HFFc6 (cell line): Measurements from ENCODE around the gene TBC1D1. TPM values are rescaled to one million over a fixed set of nuclear protein-coding genes. Genes with fewer than 3 reads are reported as not detected.

Experiments used
- DNase-seq: peaks from one replicate; pipeline ENCODE4 v3.0.0-alpha.2; 2018
- H3K27ac Mint-ChIP-seq: 2 replicates; pipeline ENCODE4 v1.8.0; 2020; ENCODE audit warnings: mild to moderate bottlenecking, mixed read lengths
- H3K27me3 Mint-ChIP-seq: 2 replicates; pipeline ENCODE4 v1.8.0; 2021; ENCODE audit warnings: mild to moderate bottlenecking, moderate library complexity, mixed read lengths; ENCODE audit not compliant: insufficient read depth
- H3K36me3 Mint-ChIP-seq: 2 replicates; pipeline ENCODE4 v1.8.0; 2021; ENCODE audit warnings: low read depth, mixed read lengths
- H3K4me1 Mint-ChIP-seq: 2 replicates; pipeline ENCODE4 v1.8.0; 2020; ENCODE audit warnings: low read depth, mixed read lengths
- H3K4me3 Mint-ChIP-seq: 2 replicates; pipeline ENCODE4 v1.8.0; 2020; ENCODE audit warnings: mild to moderate bottlenecking, moderate library complexity, mixed read lengths
- H3K9me3 Mint-ChIP-seq: 2 replicates; pipeline ENCODE4 v1.8.0; 2020; ENCODE audit warnings: mild to moderate bottlenecking, mixed read lengths
- CTCF ChIP-seq: fragments of 200-600 bp; sonication (generic); IDR thresholded peaks from 2 replicates; pipeline ENCODE4 v1.5.0; 2021; ENCODE audit warnings: antibody characterized with exemption, mild to moderate bottlenecking
- total RNA-seq, 6 experiments: library from RNA; stranded (reverse); fragmentation: NEBNext Ultra II Directional; extraction: Animal tissue kit (Norgen Biotek cat#: 25700); gene quantifications; 2 replicates in 1 of 6; 3 replicates in 5 of 6; pipeline ENCODE4 v1.2.3, GENCODE V29; 2021

TBC1D1 gene
- total RNA-seq, 6 experiments from 2014 or later = 78.5 to 126 (median 112) TPM

- no peak for TF ChIP-seq CTCF
- Mint-ChIP-seq H3K4me3 (no peak overlapping the region), H3K9me3 (no peaks in the 10 kb centered on the region), H3K27me3 (no peaks in the 10 kb centered on the region; the same call in 1 of the 2 replicates), H3K27ac (no peak overlapping the region), H3K4me1 (peaks cover 43% of the 10 kb centered on the region), H3K36me3 (peaks cover 21% of the 10 kb centered on the region; the same call in 1 of the 2 replicates)
- no peak for DNase-seq
Observed at GRCh38 chr4:38065900-38066299, 175.0 kb downstream of the TBC1D1 start.

GRCh38 chr4:38067499-38067898 lies 176.6 kb downstream of the TBC1D1 start:
- TF ChIP-seq CTCF = no peak
- Mint-ChIP-seq H3K9me3 (no peaks in the 10 kb centered on the region), H3K4me1 (peaks cover 42% of the 10 kb centered on the region), H3K27me3 (no peaks in the 10 kb centered on the region; the same call in 1 of the 2 replicates), H3K4me3 (no peak overlapping the region), H3K27ac (no peak overlapping the region), H3K36me3 (peaks cover 29% of the 10 kb centered on the region; the same call in 1 of the 2 replicates)
- DNase-seq = no peak

GRCh38 chr4:38068107-38068506 lies 177.2 kb downstream of the TBC1D1 start:
- Mint-ChIP-seq H3K4me1 (peaks cover 42% of the 10 kb centered on the region), H3K27me3 (no peaks in the 10 kb centered on the region; the same call in 1 of the 2 replicates), H3K4me3 (no peak overlapping the region), H3K27ac (peak overlapping the region; percentile 17; the same call in 1 of the 2 replicates), H3K36me3 (peaks cover 25% of the 10 kb centered on the region; the same call in 1 of the 2 replicates), H3K9me3 (no peaks in the 10 kb centered on the region)
- TF ChIP-seq CTCF = no peak
- no peak for DNase-seq

GRCh38 chr4:38069271-38069760 lies 178.4 kb downstream of the TBC1D1 start:
- Mint-ChIP-seq H3K27ac (peak overlapping the region; percentile 36), H3K27me3 (peaks cover 1% of the 10 kb centered on the region; the same call in 1 of the 2 replicates), H3K4me1 (peaks cover 53% of the 10 kb centered on the region), H3K36me3 (peaks cover 31% of the 10 kb centered on the region), H3K9me3 (no peaks in the 10 kb centered on the region), H3K4me3 (no peak overlapping the region)
- TF ChIP-seq CTCF = peak; percentile 57
- DNase-seq = peak; percentile 25

GRCh38 chr4:38071801-38072431 lies 181.0 kb downstream of the TBC1D1 start:
- Mint-ChIP-seq H3K9me3 (no peaks in the 10 kb centered on the region), H3K36me3 (peaks cover 50% of the 10 kb centered on the region), H3K27me3 (peaks cover 1% of the 10 kb centered on the region; the same call in 1 of the 2 replicates), H3K27ac (peak overlapping the region; percentile 49; the same call in 1 of the 2 replicates), H3K4me1 (peaks cover 79% of the 10 kb centered on the region), H3K4me3 (no peak overlapping the region)
- no peak for DNase-seq
- no peak for TF ChIP-seq CTCF
